Measurements from ENCODE around the gene GGA1. TPM values are rescaled to one million over a fixed set of nuclear protein-coding genes. Genes with fewer than 3 reads are reported as not detected.
A peak's percentile ranks its signal among the peaks of the same experiment; 100 is the strongest.

GGA1 gene
- total and polyA plus RNA-seq, 9 of the 15 experiments (the other 6 are each of a cell fraction or from before 2014, with no cell fraction given), result 1.5 to 69.5 (median 31.6) TPM

DNA sequence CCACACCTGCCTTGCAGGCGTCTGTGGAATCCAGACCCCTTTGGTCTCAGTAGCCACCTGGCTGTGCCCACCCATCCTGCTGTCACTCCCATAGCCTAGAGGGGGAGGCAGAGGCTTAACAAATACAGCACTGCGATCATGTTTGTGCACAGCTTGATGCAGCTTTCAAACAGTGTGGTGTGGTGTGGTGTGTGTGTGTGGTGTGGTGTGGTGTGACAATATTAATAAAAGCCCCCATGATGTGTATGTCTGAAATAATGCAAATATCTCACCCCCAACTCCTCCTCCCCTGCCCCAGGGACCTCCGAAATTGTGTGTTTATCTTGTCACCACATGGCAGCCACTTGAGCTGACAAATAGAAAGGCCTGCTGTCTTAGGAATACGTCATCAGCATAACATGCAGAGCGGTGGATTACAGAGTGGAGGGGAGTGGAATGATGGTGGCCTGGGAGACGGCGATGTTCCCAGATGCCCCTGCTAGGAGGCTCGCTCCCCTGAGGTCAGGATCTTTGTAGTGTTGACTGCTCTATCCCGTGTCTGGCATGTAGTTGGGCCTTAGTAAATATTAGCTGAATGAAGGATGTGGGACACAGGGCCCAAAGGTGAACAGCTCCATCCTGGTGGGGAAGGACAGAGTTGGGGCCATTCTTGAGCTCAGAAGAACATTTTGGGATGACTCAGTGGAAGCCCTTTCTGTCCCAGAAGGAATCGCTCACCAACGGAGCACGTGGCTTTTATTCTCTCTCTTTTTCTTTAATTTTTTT, 52.7 kb downstream of the GGA1 start (continued):
- TF ChIP-seq TOE1 (IDR thresholded peaks at IDR 0.05; ENCODE audit: borderline replicate concordance) (no peak), TOE1 (CRISPR knock-in tag; IDR thresholded peaks at IDR 0.05; ENCODE audit: borderline replicate concordance, low read depth) (no peak), MEIS2 (IDR thresholded peaks at IDR 0.05; ENCODE audit: partially characterized antibody) (peak; percentile 43), ZNF263 (CRISPR knock-in tag; IDR thresholded peaks at IDR 0.05; ENCODE audit: borderline replicate concordance) (no peak), ZFP30 (CRISPR knock-in tag; IDR thresholded peaks at IDR 0.05; ENCODE audit: borderline replicate concordance) (no peak), BRF1 (IDR thresholded peaks at IDR 0.05; ENCODE audit: borderline replicate concordance, extremely low read depth, insufficient read length) (no peak), HEY1 (CRISPR knock-in tag; IDR thresholded peaks at IDR 0.05; ENCODE audit: borderline replicate concordance) (no peak), HOXB6 (CRISPR knock-in tag; IDR thresholded peaks at IDR 0.05; ENCODE audit: borderline replicate concordance) (no peak), ZNF79 (CRISPR knock-in tag; IDR thresholded peaks at IDR 0.05; ENCODE audit: low read depth) (no peak), ZNF354B (CRISPR knock-in tag; IDR thresholded peaks at IDR 0.05) (no peak), PTTG1 (tag; IDR thresholded peaks at IDR 0.05; ENCODE audit: low read depth) (no peak), C11orf30 (IDR thresholded peaks at IDR 0.05; ENCODE audit: low read depth) (peak; percentile 7; the same call in 1 of the 2 replicates), LARP7 (IDR thresholded peaks at IDR 0.05) (no peak), SAFB (IDR thresholded peaks at IDR 0.05; ENCODE audit: borderline replicate concordance, low read depth, low read length) (no peak), ATF1 (CRISPR knock-in tag; IDR thresholded peaks at IDR 0.05) (no peak), ATF1 (tag; IDR thresholded peaks at IDR 0.05) (peak; percentile 84), LCOR (CRISPR knock-in tag; IDR thresholded peaks at IDR 0.05) (no peak), ZC3H11A (IDR thresholded peaks at IDR 0.05; ENCODE audit: low read depth, low read length) (no peak), ELF4 (CRISPR knock-in tag; IDR thresholded peaks at IDR 0.05) (no peak), NR2C2 (CRISPR knock-in tag; IDR thresholded peaks at IDR 0.05) (no peak), NR2C2 (tag; IDR thresholded peaks at IDR 0.05) (no peak), DDX20 (tag; IDR thresholded peaks at IDR 0.05; ENCODE audit: low read depth) (no peak), ZNF311 (CRISPR knock-in tag; IDR thresholded peaks at IDR 0.05) (no peak)
- TF ChIP-seq, protein P1, sequence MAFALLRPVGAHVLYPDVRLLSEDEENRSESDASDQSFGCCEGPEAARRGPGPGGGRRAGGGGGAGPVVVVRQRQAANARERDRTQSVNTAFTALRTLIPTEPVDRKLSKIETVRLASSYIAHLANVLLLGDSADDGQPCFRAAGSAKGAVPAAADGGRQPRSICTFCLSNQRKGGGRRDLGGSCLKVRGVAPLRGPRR (CRISPR knock-in tag; IDR thresholded peaks at IDR 0.05), result no peak
- TF ChIP-seq, protein P2, sequence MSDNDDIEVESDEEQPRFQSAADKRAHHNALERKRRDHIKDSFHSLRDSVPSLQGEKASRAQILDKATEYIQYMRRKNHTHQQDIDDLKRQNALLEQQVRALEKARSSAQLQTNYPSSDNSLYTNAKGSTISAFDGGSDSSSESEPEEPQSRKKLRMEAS (CRISPR knock-in tag; IDR thresholded peaks at IDR 0.05), result 0 out of 2 replicates have a peak, but pooled peaks have one; percentile 21
- TF ChIP-seq, protein P3, sequence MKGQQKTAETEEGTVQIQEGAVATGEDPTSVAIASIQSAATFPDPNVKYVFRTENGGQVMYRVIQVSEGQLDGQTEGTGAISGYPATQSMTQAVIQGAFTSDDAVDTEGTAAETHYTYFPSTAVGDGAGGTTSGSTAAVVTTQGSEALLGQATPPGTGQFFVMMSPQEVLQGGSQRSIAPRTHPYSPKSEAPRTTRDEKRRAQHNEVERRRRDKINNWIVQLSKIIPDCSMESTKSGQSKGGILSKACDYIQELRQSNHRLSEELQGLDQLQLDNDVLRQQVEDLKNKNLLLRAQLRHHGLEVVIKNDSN (CRISPR knock-in tag; IDR thresholded peaks at IDR 0.05), result no peak
- TF ChIP-seq, protein P4, sequence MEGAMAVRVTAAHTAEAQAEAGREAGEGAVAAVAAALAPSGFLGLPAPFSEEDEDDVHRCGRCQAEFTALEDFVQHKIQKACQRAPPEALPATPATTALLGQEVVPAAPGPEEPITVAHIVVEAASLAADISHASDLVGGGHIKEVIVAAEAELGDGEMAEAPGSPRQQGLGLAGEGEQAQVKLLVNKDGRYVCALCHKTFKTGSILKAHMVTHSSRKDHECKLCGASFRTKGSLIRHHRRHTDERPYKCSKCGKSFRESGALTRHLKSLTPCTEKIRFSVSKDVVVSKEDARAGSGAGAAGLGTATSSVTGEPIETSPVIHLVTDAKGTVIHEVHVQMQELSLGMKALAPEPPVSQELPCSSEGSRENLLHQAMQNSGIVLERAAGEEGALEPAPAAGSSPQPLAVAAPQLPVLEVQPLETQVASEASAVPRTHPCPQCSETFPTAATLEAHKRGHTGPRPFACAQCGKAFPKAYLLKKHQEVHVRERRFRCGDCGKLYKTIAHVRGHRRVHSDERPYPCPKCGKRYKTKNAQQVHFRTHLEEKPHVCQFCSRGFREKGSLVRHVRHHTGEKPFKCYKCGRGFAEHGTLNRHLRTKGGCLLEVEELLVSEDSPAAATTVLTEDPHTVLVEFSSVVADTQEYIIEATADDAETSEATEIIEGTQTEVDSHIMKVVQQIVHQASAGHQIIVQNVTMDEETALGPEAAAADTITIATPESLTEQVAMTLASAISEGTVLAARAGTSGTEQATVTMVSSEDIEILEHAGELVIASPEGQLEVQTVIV (CRISPR knock-in tag; IDR thresholded peaks at IDR 0.05; ENCODE audit: borderline replicate concordance), result no peak

All from K562 (cell line).